C4-2B (cell line): ENCODE results near the gene C9.

Source experiments
- H3K27ac ChIP-seq: fragments of 450-650 bp; 2 replicates; pipeline ENCODE4 v1.5.1; 2017
- ZFX ChIP-seq: fragments of 450-650 bp; IDR thresholded peaks from 2 replicates; pipeline ENCODE4 v1.6.1; 2017
- TF ChIP-seq, protein P1 (sequence below): fragments of 450-650 bp; conservative IDR thresholded peaks from 2 replicates; pipeline ENCODE4 v1.5.1; 2017; ENCODE audit warnings: mild to moderate bottlenecking

C9 gene

DNA sequence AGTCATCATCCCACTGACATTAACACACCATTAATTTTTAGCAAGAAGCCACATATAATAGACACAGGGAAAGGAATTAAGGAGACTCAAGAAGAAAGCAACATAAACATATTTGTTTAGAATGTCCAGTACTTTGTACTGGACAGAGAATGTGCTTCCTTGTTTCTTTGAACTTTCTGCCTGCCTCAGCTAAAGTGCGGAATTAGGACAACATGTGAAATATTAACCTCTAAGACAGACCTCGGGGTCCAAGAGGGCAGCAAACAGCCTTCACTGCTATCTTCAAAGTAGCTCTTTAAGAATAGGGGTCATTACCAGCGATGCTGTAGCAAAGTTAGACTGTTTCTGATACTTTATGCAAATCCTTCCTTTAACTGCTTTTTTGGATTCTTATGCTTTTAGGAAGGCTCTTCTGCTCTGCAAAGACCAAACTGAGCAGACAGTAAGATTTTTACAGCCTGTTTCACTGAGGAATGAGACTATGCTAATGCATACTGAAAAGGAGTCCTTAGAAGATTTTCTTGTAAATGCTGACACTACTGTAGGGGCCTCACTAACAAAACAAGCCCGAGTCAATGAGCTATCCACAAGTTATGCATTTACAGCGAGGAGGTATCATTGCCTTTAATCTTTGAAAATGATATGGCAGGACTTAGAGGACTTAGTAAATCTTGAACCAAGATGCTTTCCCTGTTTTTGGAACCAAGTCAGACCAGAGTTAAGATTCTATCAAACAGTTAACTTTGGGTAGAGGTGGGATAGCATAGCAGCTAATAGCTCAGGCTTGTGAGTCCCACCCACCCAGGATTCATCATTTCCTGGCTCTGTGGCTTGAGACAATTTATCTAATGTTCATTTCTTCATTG lies 36.7 kb upstream of the C9 start:
- no peak overlapping the region for H3K27ac ChIP-seq
- TF ChIP-seq, protein P1, sequence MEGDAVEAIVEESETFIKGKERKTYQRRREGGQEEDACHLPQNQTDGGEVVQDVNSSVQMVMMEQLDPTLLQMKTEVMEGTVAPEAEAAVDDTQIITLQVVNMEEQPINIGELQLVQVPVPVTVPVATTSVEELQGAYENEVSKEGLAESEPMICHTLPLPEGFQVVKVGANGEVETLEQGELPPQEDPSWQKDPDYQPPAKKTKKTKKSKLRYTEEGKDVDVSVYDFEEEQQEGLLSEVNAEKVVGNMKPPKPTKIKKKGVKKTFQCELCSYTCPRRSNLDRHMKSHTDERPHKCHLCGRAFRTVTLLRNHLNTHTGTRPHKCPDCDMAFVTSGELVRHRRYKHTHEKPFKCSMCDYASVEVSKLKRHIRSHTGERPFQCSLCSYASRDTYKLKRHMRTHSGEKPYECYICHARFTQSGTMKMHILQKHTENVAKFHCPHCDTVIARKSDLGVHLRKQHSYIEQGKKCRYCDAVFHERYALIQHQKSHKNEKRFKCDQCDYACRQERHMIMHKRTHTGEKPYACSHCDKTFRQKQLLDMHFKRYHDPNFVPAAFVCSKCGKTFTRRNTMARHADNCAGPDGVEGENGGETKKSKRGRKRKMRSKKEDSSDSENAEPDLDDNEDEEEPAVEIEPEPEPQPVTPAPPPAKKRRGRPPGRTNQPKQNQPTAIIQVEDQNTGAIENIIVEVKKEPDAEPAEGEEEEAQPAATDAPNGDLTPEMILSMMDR = no peak
- no peak for TF ChIP-seq ZFX

GRCh38 chr5:39399135-39400036 lies 35.1 kb upstream of the C9 start:
- no peak overlapping the region for H3K27ac ChIP-seq
- TF ChIP-seq, protein P1 = no peak
- no peak for TF ChIP-seq ZFX

DNA sequence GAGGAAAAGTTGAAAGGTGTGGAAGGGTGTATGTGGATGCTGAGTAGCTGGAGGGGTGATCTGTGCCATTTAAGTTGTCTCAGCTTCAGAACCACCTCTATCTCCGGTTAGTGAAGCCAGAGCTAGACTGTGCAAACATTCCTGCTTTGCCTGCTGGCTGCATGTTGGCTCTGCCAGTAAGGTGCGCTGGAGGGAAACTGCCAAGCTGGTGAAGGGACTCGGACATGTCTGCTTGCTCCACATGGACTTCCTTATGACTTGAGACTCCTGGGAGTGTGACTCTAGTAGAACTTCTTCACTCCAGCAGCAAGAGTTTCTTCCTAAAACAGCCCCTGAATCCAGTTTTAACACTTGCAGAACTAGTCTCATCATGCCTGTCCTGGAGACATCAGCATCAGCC lies 32.5 kb upstream of the C9 start:
- H3K27ac ChIP-seq = no peak overlapping the region
- no peak for TF ChIP-seq ZFX
- TF ChIP-seq, protein P1 = no peak

GRCh38 chr5:39395521-39395920 lies 31.2 kb upstream of the C9 start:
- TF ChIP-seq ZFX = no peak
- TF ChIP-seq, protein P1 = no peak
- H3K27ac ChIP-seq = no peak overlapping the region

DNA sequence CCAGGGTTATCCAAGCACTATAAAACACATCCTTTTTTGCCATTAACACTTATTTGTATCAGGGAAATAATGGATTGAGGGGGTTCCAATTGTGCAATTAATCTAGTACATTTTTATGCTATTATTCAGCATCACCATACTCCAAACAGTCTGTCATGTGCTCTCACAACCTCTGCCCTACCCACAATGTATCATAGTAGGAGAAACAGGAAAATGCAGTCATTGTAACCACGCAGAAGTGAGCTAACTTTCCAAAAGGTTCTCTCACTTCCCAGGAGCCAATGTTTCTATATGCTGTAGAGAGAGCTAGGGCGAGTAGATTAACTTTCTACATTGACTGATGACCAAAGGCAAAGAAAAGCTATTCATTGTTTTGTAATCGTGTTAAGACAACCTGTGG lies 30.7 kb upstream of the C9 start:
- H3K27ac ChIP-seq = no peak overlapping the region
- no peak for TF ChIP-seq ZFX
- TF ChIP-seq, protein P1 = no peak

GRCh38 chr5:39390945-39391344 lies 26.6 kb upstream of the C9 start:
- no peak for TF ChIP-seq ZFX
- TF ChIP-seq, protein P1 = no peak
- no peak overlapping the region for H3K27ac ChIP-seq

GRCh38 chr5:39387293-39387692 lies 23.0 kb upstream of the C9 start:
- TF ChIP-seq, protein P1 = no peak
- no peak for TF ChIP-seq ZFX
- no peak overlapping the region for H3K27ac ChIP-seq
